IgD-negative memory B cell (primary cell): ENCODE results near the gene EDEM2. TPM values are rescaled to one million over a fixed set of nuclear protein-coding genes. Genes with fewer than 3 reads are reported as not detected.
"Not testable (repeated sequence)": the region's sequence is repeated elsewhere in the genome, so short reads cannot be mapped to it uniquely, and the experiment has no call there.

ENCODE experiments used
- H3K27ac Mint-ChIP-seq, 3 donors: one replicate each; pipeline ENCODE4 v1.8.0; 2020 to 2022; ENCODE audit warnings: mild to moderate bottlenecking in 3 of 3, mixed read lengths in 3 of 3, moderate library complexity in 1 of 3
- H3K27me3 Mint-ChIP-seq: one replicate; pipeline ENCODE4 v1.8.0; 2021; ENCODE audit warnings: mixed read lengths
- H3K36me3 Mint-ChIP-seq: one replicate; pipeline ENCODE4 v1.8.0; 2020; ENCODE audit warnings: mild to moderate bottlenecking, mixed read lengths
- H3K4me1 Mint-ChIP-seq, 3 donors: one replicate each; pipeline ENCODE4 v1.8.0; 2020 to 2022; ENCODE audit warnings: mixed read lengths in 3 of 3, mild to moderate bottlenecking in 1 of 3
- H3K4me3 Mint-ChIP-seq, 4 donors: one replicate each; pipeline ENCODE4 v1.8.0; 2020 to 2022; ENCODE audit warnings: mild to moderate bottlenecking in 4 of 4, mixed read lengths in 4 of 4, moderate library complexity in 3 of 4
- H3K9me3 Mint-ChIP-seq, 3 donors: one replicate each; pipeline ENCODE4 v1.8.0; 2020 to 2021; ENCODE audit warnings: mixed read lengths in 3 of 3, mild to moderate bottlenecking in 1 of 3
- polyA plus RNA-seq: library from polyadenylated mRNA; unstranded; fragments of 300-500 nt; fragmentation: Illumina TruSeq; gene quantifications from one replicate; pipeline ENCODE4 v1.2.3, GENCODE V29; 2021

Gene EDEM2
- polyA plus RNA-seq, 1 donor from 2014 or later = 51.9 TPM

GRCh38 chr20:35174458-35175216 lies 27.5 kb upstream of the EDEM2 start:
- peaks cover 9 to 10% (median 9%) of the 10 kb centered on the region in 3 donors for H3K4me1 Mint-ChIP-seq
- no peaks in the 10 kb centered on the region for H3K27me3 Mint-ChIP-seq
- H3K9me3 Mint-ChIP-seq = no peaks in the 10 kb centered on the region
- peaks cover 6% of the 10 kb centered on the region for H3K36me3 Mint-ChIP-seq
- no peak overlapping the region for H3K27ac Mint-ChIP-seq
- H3K4me3 Mint-ChIP-seq = no peak overlapping the region

- H3K4me1 Mint-ChIP-seq = peaks cover 7 to 9% (median 9%) of the 10 kb centered on the region in 3 donors
- H3K4me3 Mint-ChIP-seq = no peak overlapping the region
- peaks cover 4% of the 10 kb centered on the region for H3K36me3 Mint-ChIP-seq
- H3K27ac Mint-ChIP-seq = no peak overlapping the region
- H3K27me3 Mint-ChIP-seq = no peaks in the 10 kb centered on the region
- no peaks in the 10 kb centered on the region for H3K9me3 Mint-ChIP-seq
These were observed 26.5 kb upstream of the EDEM2 start for GRCh38 chr20:35173576-35174192.

GRCh38 chr20:35172434-35172806 lies 25.3 kb upstream of the EDEM2 start:
- H3K27ac Mint-ChIP-seq = peak overlapping the region in 1 of 3 donors; percentile 94
- peaks cover 4% of the 10 kb centered on the region for H3K36me3 Mint-ChIP-seq
- no peaks in the 10 kb centered on the region for H3K27me3 Mint-ChIP-seq
- H3K9me3 Mint-ChIP-seq = no peaks in the 10 kb centered on the region
- H3K4me3 Mint-ChIP-seq = peak overlapping the region in 1 of 4 donors; percentile 2
- H3K4me1 Mint-ChIP-seq = peaks cover 7 to 9% (median 9%) of the 10 kb centered on the region in 3 donors

- no peaks in the 10 kb centered on the region for H3K9me3 Mint-ChIP-seq
- peak within 1 kb of the TSS in 1 of 3 donors; percentile 94 for H3K27ac Mint-ChIP-seq
- peaks cover 7 to 9% (median 9%) of the 10 kb centered on the region in 3 donors for H3K4me1 Mint-ChIP-seq
- H3K27me3 Mint-ChIP-seq = no peaks in the 10 kb centered on the region
- H3K36me3 Mint-ChIP-seq = peaks cover 4% of the 10 kb centered on the region
- peak within 1 kb of the TSS in 3 of 4 donors; percentile 17 to 73 (median 39) for H3K4me3 Mint-ChIP-seq
These were observed 24.8 kb upstream of the EDEM2 start, which contains the start of gene PROCR for GRCh38 chr20:35171753-35172433. PROCR (plus strand) TSS chr20:35172072; CDS start chr20:35172155, 83 bp downstream.

- Mint-ChIP-seq H3K9me3 (no peaks in the 10 kb centered on the region), H3K36me3 (peaks cover 4% of the 10 kb centered on the region), H3K27me3 (no peaks in the 10 kb centered on the region), H3K27ac (no peak overlapping the region), H3K4me1 (peaks cover 7 to 9% (median 9%) of the 10 kb centered on the region in 3 donors), H3K4me3 (peak overlapping the region in 1 of 4 donors; percentile 17)
These were observed 24.3 kb upstream of the EDEM2 start for GRCh38 chr20:35171438-35171752.

GRCh38 chr20:35168701-35169409 lies 21.7 kb upstream of the EDEM2 start:
- not testable (repeated sequence) for H3K9me3 Mint-ChIP-seq, H3K4me1 Mint-ChIP-seq, H3K36me3 Mint-ChIP-seq, H3K27me3 Mint-ChIP-seq, H3K4me3 Mint-ChIP-seq, H3K27ac Mint-ChIP-seq

- Mint-ChIP-seq H3K27ac (no peak overlapping the region), H3K36me3 (no peaks in the 10 kb centered on the region), H3K27me3 (no peaks in the 10 kb centered on the region), H3K4me1 (peaks cover 7 to 9% (median 9%) of the 10 kb centered on the region in 3 donors), H3K4me3 (no peak overlapping the region), H3K9me3 (no peaks in the 10 kb centered on the region)
These were observed 20.7 kb upstream of the EDEM2 start for GRCh38 chr20:35167787-35168186.

- peaks cover 0 to 4% (median under 1%) of the 10 kb centered on the region in 3 donors for H3K4me1 Mint-ChIP-seq
- no peaks in the 10 kb centered on the region for H3K27me3 Mint-ChIP-seq
- no peak overlapping the region for H3K4me3 Mint-ChIP-seq
- peaks cover 2% of the 10 kb centered on the region for H3K36me3 Mint-ChIP-seq
- H3K27ac Mint-ChIP-seq = peak overlapping the region in 1 of 3 donors; percentile 88
- no peaks in the 10 kb centered on the region for H3K9me3 Mint-ChIP-seq
These were observed 19.2 kb upstream of the EDEM2 start for GRCh38 chr20:35166242-35166830.

- H3K4me3 Mint-ChIP-seq = no peak overlapping the region
- H3K9me3 Mint-ChIP-seq = no peaks in the 10 kb centered on the region
- no peak overlapping the region for H3K27ac Mint-ChIP-seq
- H3K4me1 Mint-ChIP-seq = peaks cover 0 to 3% (median 0%) of the 10 kb centered on the region in 3 donors
- no peaks in the 10 kb centered on the region for H3K27me3 Mint-ChIP-seq
- peaks cover 2% of the 10 kb centered on the region for H3K36me3 Mint-ChIP-seq
These were observed 18.4 kb upstream of the EDEM2 start for GRCh38 chr20:35165221-35166185.

- not testable (repeated sequence) for H3K36me3 Mint-ChIP-seq, H3K27me3 Mint-ChIP-seq, H3K27ac Mint-ChIP-seq, H3K4me3 Mint-ChIP-seq, H3K9me3 Mint-ChIP-seq, H3K4me1 Mint-ChIP-seq
These were observed 17.4 kb upstream of the EDEM2 start for GRCh38 chr20:35164531-35164930.

GRCh38 chr20:35160341-35160740 lies 13.2 kb upstream of the EDEM2 start:
- not testable (repeated sequence) for H3K27me3 Mint-ChIP-seq, H3K4me1 Mint-ChIP-seq, H3K4me3 Mint-ChIP-seq, H3K27ac Mint-ChIP-seq, H3K36me3 Mint-ChIP-seq, H3K9me3 Mint-ChIP-seq

GRCh38 chr20:35156978-35157377 lies 9.8 kb upstream of the EDEM2 start:
- Mint-ChIP-seq H3K27ac (no peak overlapping the region), H3K9me3 (no peaks in the 10 kb centered on the region), H3K36me3 (peaks cover 2% of the 10 kb centered on the region), H3K27me3 (no peaks in the 10 kb centered on the region), H3K4me3 (no peak overlapping the region), H3K4me1 (peaks cover 0 to 4% (median 3%) of the 10 kb centered on the region in 3 donors)

GRCh38 chr20:35155936-35156335 lies 8.8 kb upstream of the EDEM2 start:
- H3K36me3 Mint-ChIP-seq = no peaks in the 10 kb centered on the region
- peaks cover 1% of the 10 kb centered on the region for H3K27me3 Mint-ChIP-seq
- no peak overlapping the region for H3K27ac Mint-ChIP-seq
- peaks cover 0 to 4% (median 0%) of the 10 kb centered on the region in 3 donors for H3K4me1 Mint-ChIP-seq
- H3K9me3 Mint-ChIP-seq = no peaks in the 10 kb centered on the region
- peak overlapping the region in 2 of 4 donors; percentile 29 to 40 for H3K4me3 Mint-ChIP-seq

- Mint-ChIP-seq H3K27me3 (peaks cover 1% of the 10 kb centered on the region), H3K4me1 (peaks cover 9 to 23% (median 10%) of the 10 kb centered on the region in 3 donors), H3K27ac (no peak overlapping the region), H3K9me3 (no peaks in the 10 kb centered on the region), H3K36me3 (no peaks in the 10 kb centered on the region), H3K4me3 (no peak overlapping the region)
These were observed 4.6 kb upstream of the EDEM2 start for GRCh38 chr20:35151736-35152135.
